HG02938 (cell line): Measurements from ENCODE around the gene DCTN4.
"Not testable (repeated sequence)": the region's sequence is repeated elsewhere in the genome, so short reads cannot be mapped to it uniquely, and the experiment has no call there.

Experiments used
- ATAC-seq: cut with Tn5 transposase; IDR thresholded peaks from one replicate; pipeline ENCODE4 v1.9.1; 2021; ENCODE audit warnings: mild to moderate bottlenecking, moderate library complexity; ENCODE audit not compliant: unreplicated experiment

Gene DCTN4

GRCh38 chr5:150758531-150759333 is at the start of gene DCTN4:
Gene DCTN4, minus strand, starts transcription at chr5:150759017. Its CDS starts 24 bp downstream, at chr5:150758993.
- ATAC-seq = peak; percentile 98

- no peak for ATAC-seq
Observed at GRCh38 chr5:150804388-150804787, 45.6 kb upstream of the DCTN4 start.

DNA sequence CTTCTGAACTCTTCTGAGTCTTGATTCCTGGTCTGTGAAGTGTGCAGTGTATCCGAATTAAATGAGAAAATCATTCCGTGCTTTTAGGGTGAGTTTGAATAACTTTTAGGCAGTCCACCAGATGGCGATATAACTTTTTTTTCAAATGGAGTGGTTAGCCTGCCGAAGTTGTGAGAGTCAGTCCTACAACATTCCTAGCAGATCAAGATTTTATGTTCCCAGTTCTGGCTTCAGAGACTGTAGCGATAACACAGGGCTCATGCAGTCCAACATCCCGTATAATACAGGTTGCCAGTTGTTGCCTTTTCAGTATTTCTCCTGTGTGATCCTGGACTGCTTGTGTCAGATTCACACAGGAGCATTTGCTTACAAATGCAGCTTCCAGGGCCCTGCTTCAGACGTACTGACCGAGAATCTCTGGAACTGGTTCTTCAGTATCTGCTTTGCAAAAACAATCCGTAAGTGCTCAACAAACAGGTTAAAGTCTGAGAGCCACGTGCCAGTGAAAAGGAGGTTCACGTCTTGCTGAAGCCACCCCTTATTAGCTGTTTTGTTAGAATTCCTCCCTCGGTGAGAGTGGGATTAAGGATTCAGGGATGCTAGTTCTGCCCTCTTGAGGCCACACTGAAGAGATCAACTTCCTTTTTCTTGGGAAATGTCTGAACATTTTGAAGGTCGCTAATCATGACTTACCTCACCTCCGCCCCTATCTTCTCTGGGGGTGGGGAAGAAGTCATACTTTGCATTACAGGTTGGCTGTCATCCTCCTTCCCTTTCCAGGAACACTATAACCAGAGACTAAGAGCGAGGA is 42.5 kb upstream of the DCTN4 start:
- ATAC-seq = no peak

DNA sequence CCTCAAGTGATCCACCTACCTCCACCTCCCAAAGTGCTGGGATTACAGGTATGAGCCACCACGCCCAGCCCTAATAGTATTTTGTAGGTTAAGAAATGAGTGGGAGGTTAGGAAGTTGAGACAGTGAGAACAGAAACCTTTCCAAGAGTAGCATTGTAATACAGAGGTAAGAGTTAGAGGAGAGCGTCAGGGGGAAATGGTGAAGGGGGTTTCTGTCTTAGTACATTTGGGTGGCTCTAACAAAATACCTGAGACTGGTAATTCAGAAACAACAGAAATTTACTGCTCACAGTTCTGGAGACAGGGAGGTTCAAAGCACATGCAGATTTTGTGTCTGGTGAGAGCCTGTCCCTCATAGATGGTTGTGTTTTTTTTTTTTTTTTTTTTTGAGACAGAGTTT is 38.6 kb upstream of the DCTN4 start:
- ATAC-seq = no peak

GRCh38 chr5:150794927-150795326 is 36.1 kb upstream of the DCTN4 start:
- ATAC-seq = no peak

DNA sequence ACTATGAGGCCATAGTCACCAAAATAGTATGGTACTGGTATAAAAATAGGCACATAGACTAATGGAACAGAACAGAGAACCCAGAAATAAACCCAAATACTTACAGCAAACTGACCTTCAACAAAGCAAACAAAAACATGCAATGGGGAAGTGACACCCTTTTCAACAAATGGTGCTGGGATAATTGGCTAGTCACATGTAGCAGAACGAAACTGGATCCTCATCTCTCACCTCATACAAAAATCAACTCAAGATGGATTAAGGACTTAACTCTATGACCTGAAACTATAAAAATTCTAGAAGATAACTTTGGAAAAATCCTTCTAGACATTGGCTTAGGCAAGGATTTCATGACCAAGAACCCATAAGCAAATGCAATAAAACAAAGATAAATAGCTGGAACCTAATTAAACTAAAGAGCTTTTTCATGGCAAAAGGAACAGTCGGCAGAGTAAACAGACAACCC is 34.6 kb upstream of the DCTN4 start:
- ATAC-seq = not testable (repeated sequence)

- no peak for ATAC-seq
Observed at GRCh38 chr5:150791536-150791935, 32.7 kb upstream of the DCTN4 start.

DNA sequence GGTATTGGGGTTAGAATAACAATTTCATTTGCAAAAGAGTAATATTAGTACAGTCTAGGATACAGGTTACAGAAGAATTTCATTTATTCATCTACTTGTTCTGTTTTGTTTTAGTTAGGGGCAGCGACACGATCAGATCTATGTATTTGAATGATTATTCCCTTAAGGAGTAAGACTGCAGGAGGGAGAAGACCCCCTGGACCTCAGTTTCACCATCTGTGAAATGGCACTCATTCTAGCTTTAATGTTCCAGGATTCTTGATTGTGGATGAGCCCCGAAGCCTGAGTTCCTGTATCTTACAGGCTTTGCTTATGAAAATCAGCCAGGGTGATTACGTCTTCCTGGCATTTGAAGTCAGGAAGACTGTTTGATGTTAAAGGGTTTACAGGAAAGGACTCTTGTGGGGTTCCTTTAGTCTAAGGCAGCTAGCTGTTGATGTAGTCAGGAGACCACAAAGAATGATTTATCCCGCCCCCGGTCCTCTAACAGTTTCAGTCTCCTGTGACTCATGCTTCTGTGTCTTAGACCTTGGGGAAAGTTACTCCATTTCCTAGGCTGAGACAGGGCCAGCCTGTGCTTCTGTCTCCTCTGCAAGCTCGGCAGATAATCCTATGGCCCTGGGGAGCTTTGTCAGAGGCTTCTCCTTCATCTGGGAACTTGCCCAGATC is 31.3 kb upstream of the DCTN4 start:
- peak; percentile 97 for ATAC-seq

GRCh38 chr5:150789450-150789849 is 30.6 kb upstream of the DCTN4 start:
- ATAC-seq = no peak

GRCh38 chr5:150788977-150789376 is 30.2 kb upstream of the DCTN4 start:
- no peak for ATAC-seq

- no peak for ATAC-seq
Observed at GRCh38 chr5:150787656-150788055, 28.8 kb upstream of the DCTN4 start.

GRCh38 chr5:150786876-150787275 is 28.1 kb upstream of the DCTN4 start:
- ATAC-seq = no peak

DNA sequence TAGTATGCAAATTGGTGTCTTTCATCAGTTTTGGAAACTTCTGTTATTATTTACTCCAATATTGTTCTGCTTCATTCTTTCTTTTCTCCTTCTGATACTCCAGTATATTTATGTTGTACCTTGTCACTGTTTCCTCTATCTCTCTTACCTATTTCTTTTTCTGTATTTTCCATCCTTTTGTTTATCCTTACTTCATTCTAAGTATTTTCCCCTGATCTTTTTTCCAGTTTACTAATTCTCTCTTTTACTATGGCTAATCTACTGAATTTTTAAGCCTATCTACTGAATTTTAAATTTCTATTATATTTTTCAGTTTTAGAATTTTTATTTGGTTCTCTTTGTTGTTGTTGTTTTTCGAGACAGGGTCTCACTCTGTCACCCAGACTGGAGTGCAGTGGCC is 27.1 kb upstream of the DCTN4 start:
- no peak for ATAC-seq

GRCh38 chr5:150783422-150783928 is 24.7 kb upstream of the DCTN4 start:
- peak; percentile 53 for ATAC-seq

DNA sequence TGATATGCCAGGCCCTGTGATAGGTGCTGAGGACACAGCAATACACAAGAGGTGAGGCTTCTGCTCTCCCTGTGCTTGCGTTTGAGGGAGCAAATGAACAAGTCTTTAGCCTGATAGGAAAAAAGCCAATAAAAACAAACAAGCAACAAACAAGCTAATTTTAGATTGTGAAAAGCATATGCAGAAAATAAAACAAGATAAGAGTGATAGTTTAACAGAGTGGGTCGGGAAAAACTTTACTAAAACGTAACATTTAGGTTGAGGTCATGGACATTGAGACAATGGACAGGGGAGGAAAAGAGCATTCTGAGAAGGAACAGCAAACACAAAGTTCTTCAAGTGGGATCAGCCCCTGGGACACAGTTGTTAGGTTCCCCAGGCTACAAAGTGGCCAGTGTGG is 24.0 kb upstream of the DCTN4 start:
- ATAC-seq = no peak

- ATAC-seq = no peak
Observed at GRCh38 chr5:150781706-150782614, 23.1 kb upstream of the DCTN4 start.

DNA sequence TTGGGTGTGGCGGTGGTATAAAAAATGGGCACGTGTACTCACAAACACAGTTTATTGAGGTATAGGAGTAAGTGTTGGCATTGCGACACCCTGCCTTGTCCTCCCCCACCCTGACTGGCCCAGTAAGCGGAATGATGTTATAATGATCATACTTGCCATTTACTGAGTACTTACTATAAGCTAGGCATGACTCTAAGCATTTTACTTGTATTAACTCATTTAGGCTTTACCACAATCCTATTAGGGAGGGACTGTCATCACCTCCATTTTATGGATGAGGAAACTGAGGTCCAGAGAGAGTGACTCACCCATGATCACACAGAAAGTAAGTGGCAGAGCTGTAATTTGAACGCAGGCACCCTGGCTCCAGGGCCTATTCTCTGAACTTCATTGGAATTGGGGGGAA is 22.0 kb upstream of the DCTN4 start:
- ATAC-seq = no peak

DNA sequence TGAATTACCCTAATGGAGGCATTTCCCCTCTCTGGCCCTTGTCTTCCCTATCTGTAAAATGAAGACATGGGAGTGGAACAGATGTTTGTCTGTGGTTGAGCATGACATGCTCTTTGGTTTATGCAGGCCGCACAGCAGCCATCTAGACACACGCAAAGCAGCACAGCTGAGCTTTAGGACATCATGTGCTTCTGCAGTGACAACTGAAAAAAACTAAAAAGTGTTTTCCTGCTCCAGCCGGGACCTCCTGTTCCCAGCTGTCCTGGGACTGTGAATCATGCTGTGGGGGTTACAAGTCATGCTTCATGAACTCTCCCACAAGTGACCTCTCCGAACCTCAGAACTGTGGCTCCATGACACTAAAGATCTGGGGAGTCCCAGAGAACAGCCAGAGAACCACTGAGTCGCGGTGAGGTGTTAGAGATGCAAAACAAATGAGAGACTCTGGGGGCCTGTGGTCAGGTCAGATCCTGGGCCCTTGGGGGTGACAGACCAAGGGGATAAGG is 21.4 kb upstream of the DCTN4 start:
- ATAC-seq = peak; percentile 51

DNA sequence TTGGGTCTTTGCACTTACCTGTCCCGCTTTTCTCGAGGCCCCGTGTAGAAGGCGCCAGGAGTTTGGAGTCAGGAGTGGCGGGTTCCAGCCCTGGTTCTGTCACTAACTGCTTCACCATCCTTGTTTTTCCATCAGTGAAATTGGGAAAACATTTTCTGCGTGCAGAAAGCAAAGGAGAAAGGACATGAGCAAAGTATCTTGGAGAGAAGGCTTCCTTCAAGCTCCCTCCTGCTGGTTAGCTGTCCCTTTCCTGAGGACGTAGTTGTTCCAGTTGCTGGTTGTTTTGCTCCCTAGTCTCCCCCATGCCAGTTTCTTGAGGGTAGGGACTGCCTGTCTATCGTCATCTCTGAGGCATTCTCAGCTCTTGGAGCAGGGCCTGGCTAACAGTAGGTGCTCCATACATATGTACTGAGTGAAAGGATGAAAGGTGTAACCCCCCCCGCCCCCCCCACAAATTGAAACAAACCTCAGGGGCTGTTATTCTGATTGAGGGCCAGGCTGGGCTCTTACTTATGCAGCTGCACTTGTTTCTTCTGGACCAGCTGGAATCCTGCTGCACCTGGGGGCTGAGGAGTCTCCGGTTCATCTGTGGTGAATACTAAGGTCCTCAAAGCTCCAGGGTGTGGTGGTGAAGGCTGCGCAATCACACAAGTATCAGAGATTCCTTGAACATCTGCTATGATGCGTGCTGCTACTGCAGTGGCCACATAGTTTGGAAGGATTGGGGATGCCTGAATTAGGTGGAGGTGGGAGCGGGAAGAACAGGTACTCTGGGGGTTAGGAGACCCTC is 20.8 kb upstream of the DCTN4 start:
- peak; percentile 3 for ATAC-seq
